Stimulated activated memory B cell treated with anti-CD40 and anti-IgM and Interleukin-4, amounts not matched to agents 10 μg/mL and 1 μg/mL and 100 μg/mL, for 72 hours (primary cell): Measurements from ENCODE around the gene FYB1.
A peak's percentile ranks its signal among the peaks of the same experiment; 100 is the strongest.

Source experiments
- ATAC-seq: fragments of 150-1000 bp; cut with Tn5 transposase; 2 replicates; pipeline ENCODE4 v1.10.0; 2021
- H3K27ac Mint-ChIP-seq: one replicate; pipeline ENCODE4 v1.8.0; 2022; ENCODE audit warnings: mild to moderate bottlenecking, mixed read lengths
- H3K27me3 Mint-ChIP-seq: one replicate; pipeline ENCODE4 v1.8.0; 2022; ENCODE audit warnings: mixed read lengths
- H3K36me3 Mint-ChIP-seq: one replicate; pipeline ENCODE4 v1.8.0; 2022; ENCODE audit warnings: mixed read lengths
- H3K4me1 Mint-ChIP-seq: one replicate; pipeline ENCODE4 v1.8.0; 2022; ENCODE audit warnings: mixed read lengths
- H3K4me3 Mint-ChIP-seq: one replicate; pipeline ENCODE4 v1.8.0; 2022; ENCODE audit warnings: mild to moderate bottlenecking, moderate library complexity, mixed read lengths
- H3K9me3 Mint-ChIP-seq: one replicate; pipeline ENCODE4 v1.8.0; 2022; ENCODE audit warnings: mixed read lengths

Gene FYB1, protein sequence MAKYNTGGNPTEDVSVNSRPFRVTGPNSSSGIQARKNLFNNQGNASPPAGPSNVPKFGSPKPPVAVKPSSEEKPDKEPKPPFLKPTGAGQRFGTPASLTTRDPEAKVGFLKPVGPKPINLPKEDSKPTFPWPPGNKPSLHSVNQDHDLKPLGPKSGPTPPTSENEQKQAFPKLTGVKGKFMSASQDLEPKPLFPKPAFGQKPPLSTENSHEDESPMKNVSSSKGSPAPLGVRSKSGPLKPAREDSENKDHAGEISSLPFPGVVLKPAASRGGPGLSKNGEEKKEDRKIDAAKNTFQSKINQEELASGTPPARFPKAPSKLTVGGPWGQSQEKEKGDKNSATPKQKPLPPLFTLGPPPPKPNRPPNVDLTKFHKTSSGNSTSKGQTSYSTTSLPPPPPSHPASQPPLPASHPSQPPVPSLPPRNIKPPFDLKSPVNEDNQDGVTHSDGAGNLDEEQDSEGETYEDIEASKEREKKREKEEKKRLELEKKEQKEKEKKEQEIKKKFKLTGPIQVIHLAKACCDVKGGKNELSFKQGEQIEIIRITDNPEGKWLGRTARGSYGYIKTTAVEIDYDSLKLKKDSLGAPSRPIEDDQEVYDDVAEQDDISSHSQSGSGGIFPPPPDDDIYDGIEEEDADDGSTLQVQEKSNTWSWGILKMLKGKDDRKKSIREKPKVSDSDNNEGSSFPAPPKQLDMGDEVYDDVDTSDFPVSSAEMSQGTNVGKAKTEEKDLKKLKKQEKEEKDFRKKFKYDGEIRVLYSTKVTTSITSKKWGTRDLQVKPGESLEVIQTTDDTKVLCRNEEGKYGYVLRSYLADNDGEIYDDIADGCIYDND

DNA sequence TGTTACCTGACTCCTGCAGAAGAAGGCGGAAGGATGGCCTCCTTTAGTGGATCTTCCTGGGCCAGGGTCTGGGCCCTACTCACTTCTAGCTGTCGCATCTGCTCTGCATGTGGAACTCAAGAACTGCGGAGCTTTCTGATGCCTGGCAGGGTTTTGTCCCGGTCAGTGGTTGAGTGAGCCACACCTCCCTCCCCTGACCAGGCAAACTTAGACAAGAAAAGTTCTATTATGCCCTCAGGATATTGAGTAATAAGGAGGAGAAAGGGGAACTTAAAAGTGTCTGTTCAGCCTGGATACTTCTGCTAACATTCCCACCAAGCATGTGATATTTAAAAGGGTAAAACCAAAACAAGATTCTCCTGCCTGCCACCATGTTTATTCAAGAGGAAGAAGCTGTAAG is at the start of gene FYB1:
Gene FYB1, minus strand, starts transcription at position 127 of the 400 bp plus-strand sequence. CDS start 16,603 bp downstream, outside the sequence.
- Mint-ChIP-seq H3K9me3 (no peaks in the 10 kb centered on the region), H3K27ac (no peak within 1 kb of the TSS), H3K36me3 (no peaks in the 10 kb centered on the region), H3K27me3 (no peaks in the 10 kb centered on the region), H3K4me1 (no peaks in the 10 kb centered on the region), H3K4me3 (no peak within 1 kb of the TSS)
- no peak for ATAC-seq

DNA sequence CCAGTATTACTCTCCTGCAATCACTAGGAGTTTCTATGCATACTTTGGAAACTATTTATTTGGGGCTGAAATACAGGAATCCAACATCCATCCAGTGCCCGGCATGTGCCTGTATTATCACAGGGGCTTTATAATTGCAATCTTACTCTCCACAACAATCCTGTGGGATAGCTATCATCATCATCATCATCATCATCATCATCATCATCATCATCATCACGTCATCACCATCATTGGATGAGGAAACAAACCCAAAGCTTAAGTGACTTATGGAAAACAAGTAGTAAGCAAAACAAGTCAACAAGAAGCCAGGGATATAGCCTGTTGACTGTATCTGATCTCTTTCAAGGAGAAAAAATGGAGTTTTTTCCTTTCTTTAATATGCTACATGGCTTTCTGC is 47.8 kb upstream of the FYB1 start:
- Mint-ChIP-seq H3K9me3 (no peaks in the 10 kb centered on the region), H3K4me3 (no peak overlapping the region)
- ATAC-seq: no peak

DNA sequence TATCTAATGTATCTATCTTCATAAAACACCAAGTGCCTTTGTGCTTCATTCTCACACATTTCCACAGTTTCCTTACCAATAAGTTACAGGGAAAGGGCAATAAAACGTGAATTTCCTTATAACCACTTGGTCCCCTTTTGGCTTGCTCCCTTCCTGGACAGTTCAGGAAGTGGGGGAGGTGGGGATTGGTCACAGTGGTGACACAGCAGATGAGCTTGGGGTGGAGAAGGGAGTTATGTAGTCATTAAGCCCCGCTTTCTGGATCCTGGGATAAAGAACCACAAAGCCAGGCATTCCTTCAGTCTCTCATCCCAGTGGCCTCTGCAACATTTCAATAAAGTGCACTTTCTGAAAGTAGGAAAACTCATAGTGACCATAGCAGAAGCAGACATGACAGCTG is 47.1 kb upstream of the FYB1 start:
- Mint-ChIP-seq H3K4me3 (no peak overlapping the region), H3K4me1 (peaks cover 15% of the 10 kb centered on the region), H3K27ac (no peak overlapping the region)

More for the DNA sequence above, 47.8 kb upstream of the FYB1 start:
- Mint-ChIP-seq H3K4me1 (peaks cover 15% of the 10 kb centered on the region), H3K27me3 (no peaks in the 10 kb centered on the region), H3K36me3 (no peaks in the 10 kb centered on the region), H3K27ac (no peak overlapping the region)

DNA sequence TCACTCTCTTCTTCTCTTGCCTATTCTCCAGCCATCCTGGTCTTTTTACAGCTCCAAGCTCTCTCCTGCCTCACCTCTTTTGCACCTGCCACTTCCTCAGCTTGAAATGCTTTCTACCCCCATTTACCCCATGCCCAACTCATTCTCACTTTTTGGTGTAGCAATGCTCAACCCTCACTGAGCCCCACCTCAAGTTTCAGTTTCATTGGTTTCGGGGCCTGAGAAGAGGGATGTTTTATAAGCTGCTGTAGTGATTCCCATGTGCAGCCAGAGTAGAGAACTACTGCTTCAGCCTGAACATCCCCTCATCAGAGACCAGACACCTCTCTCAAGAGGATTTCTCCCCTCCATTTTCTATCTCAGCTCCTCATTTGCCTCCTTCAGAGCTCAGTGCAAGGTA is 45.2 kb upstream of the FYB1 start:
- H3K36me3 Mint-ChIP-seq: no peaks in the 10 kb centered on the region
- H3K9me3 Mint-ChIP-seq: no peaks in the 10 kb centered on the region
- ATAC-seq: no peak
- H3K4me1 Mint-ChIP-seq: peaks cover 9% of the 10 kb centered on the region
- H3K27me3 Mint-ChIP-seq: no peaks in the 10 kb centered on the region
- no peak overlapping the region for H3K4me3 Mint-ChIP-seq
- no peak overlapping the region for H3K27ac Mint-ChIP-seq

More for the DNA sequence above, 47.1 kb upstream of the FYB1 start:
- no peaks in the 10 kb centered on the region for H3K27me3 Mint-ChIP-seq
- H3K9me3 Mint-ChIP-seq: no peaks in the 10 kb centered on the region
- no peak for ATAC-seq
- H3K36me3 Mint-ChIP-seq: no peaks in the 10 kb centered on the region

DNA sequence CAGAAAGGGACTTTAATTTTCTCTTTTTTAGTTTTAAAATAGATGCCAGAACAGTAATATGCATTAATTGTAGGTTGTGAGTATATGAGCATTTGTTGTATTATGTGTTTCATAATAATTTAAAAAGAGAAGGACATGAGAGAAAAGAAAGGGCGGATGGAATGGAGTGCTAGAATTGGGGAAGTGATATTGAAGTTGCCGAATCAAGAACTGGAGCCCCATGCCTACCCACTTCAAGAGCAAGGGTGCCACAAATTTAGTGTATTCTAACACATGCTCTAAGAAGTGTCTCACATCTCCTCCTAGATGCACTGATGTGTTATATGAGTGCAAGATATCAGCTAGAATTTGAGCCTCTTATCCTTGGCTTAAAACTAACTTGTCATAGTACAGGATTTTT is 43.6 kb upstream of the FYB1 start:
- no peak overlapping the region for H3K4me3 Mint-ChIP-seq
- no peaks in the 10 kb centered on the region for H3K36me3 Mint-ChIP-seq
- H3K27ac Mint-ChIP-seq: no peak overlapping the region
- no peak for ATAC-seq
- H3K9me3 Mint-ChIP-seq: no peaks in the 10 kb centered on the region
- H3K27me3 Mint-ChIP-seq: no peaks in the 10 kb centered on the region
- H3K4me1 Mint-ChIP-seq: peaks cover 9% of the 10 kb centered on the region

DNA sequence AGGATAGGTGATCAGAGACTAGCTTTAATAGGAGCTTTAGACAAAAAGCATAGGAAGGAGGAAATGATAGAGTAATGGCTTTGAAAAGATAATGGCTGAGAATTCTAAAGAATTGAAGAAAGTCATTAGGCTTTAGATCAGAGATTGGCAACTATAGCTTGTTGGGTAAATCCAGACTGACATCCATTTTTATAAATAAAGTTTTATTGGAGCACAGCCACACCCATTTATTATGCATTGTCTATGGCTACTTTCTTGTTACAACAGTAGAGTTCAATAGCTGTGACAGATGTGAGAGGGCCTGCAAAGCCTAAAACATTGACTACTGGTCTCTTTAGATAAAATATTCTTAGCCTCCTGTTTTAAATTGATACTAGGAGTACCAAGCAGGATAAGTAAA is 40.7 kb upstream of the FYB1 start:
- no peak for ATAC-seq
- Mint-ChIP-seq H3K27me3 (no peaks in the 10 kb centered on the region), H3K36me3 (no peaks in the 10 kb centered on the region), H3K4me3 (no peak overlapping the region), H3K27ac (no peak overlapping the region), H3K9me3 (no peaks in the 10 kb centered on the region), H3K4me1 (peaks cover 9% of the 10 kb centered on the region)

DNA sequence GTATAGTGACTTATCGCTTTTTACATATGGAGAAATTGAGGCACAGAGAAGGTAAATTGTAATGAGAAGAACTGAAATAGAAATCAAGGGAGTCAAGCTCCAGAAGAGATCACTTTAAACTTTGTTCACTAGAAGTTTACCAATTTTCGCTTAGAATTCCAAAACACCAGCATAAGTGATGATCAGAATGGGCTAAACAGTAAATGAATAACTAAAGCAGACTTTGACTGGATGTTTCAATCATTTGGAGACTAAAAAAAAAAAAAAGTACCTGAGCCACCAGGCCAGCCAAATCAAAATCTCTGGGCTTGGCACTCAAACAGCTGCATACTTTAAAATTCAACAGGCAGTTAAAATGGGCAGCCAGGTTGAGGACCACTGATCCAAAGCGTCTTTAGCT is 38.2 kb upstream of the FYB1 start:
- no peaks in the 10 kb centered on the region for H3K36me3 Mint-ChIP-seq
- H3K4me3 Mint-ChIP-seq: no peak overlapping the region
- no peaks in the 10 kb centered on the region for H3K9me3 Mint-ChIP-seq
- H3K27ac Mint-ChIP-seq: no peak overlapping the region
- no peaks in the 10 kb centered on the region for H3K27me3 Mint-ChIP-seq
- H3K4me1 Mint-ChIP-seq: no peaks in the 10 kb centered on the region
- ATAC-seq: no peak

DNA sequence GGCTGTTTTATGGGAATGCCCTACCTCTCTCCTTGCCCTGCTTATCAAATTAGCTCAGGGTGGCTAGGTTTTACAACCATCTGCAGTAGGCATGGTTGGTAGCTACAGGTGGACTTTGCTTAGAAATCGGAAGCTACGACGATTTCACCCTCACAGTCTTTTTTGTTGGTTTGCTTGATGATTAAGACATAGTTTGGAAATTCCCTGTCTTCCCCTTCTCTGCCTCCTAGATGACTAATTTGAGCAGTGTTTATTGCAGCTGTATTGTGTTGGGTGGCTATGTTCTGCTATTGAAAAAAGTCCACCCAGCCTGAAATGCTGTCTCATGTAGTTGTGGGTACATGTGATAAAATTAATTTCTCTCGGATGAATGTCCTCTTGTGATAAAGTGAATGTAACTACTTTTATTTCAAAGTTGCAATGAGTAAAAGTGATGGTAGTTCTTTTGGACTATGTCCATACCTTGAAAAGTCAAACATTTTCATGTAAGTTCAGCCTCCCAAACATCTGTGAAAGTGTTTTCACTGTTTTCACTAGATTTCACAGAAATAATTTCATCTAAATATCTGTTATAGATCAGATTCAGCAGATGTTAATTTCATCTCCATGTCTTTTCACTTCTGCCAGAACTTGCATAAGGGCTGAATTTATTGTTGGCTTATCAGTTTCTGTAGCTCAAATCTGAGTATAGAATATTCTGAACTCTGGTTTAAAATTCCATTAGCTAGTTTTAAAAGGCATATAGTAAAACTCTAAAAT is 37.3 kb upstream of the FYB1 start:
- Mint-ChIP-seq H3K4me1 (no peaks in the 10 kb centered on the region), H3K36me3 (no peaks in the 10 kb centered on the region), H3K9me3 (no peaks in the 10 kb centered on the region), H3K4me3 (no peak overlapping the region), H3K27ac (no peak overlapping the region), H3K27me3 (no peaks in the 10 kb centered on the region)
- ATAC-seq: peak; percentile 51

DNA sequence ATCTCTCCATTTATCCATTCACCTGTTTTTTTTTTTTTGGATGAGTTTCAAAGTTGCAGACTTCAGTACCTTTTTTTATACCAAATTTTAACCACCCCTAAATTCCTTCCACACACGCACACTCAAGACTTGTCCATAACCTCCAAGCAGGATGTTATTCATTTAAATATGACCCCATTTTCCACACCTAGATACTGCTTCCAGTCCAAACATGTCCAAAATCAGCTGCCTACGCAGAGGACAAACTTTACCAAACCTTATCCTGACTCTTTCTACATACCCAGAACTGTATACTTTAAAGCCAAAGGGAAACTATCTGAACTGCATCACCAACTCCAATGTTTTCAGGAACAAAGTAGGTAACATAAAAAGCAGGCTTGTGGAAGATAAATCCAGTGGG is 36.0 kb upstream of the FYB1 start:
- Mint-ChIP-seq H3K27ac (no peak overlapping the region), H3K27me3 (no peaks in the 10 kb centered on the region), H3K9me3 (peaks cover 2% of the 10 kb centered on the region), H3K4me1 (no peaks in the 10 kb centered on the region), H3K4me3 (no peak overlapping the region), H3K36me3 (peaks cover 2% of the 10 kb centered on the region)
- no peak for ATAC-seq

DNA sequence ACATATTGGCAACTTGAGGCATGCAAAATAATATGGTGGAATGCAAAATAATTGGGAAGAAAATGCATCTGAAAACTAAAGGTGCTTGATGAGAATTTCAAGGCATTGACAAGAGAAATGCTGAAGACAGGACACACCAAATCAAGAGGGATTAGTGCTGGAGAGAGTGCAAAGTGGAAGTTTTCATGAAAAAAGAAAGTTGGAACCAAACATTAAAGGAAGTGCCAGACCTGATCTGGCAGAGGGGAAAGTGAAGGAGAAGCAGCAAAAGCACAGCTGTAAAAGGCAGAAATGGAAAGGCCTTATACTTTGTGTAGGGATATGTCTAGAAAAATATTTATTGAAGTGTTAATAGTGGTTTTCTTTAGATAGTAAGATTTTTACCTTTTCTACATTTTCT is 35.3 kb upstream of the FYB1 start:
- Mint-ChIP-seq H3K4me3 (no peak overlapping the region), H3K4me1 (no peaks in the 10 kb centered on the region), H3K27me3 (no peaks in the 10 kb centered on the region), H3K9me3 (peaks cover 8% of the 10 kb centered on the region), H3K36me3 (peaks cover 10% of the 10 kb centered on the region), H3K27ac (no peak overlapping the region)
- no peak for ATAC-seq

DNA sequence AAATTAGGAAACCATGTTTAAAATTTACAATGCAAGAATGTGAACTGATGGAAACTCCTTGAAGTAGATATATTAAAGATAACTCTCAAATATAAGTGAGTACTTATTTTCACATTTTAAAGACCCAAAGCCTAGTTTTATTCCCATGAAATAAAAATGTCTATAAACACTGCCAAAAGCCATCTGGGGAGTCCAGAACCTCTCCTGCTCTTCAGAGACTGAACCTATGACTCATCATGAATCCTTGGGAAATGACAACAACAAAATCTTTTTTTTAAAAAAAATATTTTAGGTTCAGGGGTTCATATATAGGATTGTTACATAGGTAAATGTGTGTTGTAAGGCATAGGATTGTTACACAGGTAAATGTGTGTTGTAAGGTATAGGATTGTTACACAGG is 33.8 kb upstream of the FYB1 start:
- H3K36me3 Mint-ChIP-seq: peaks cover 15% of the 10 kb centered on the region
- H3K27me3 Mint-ChIP-seq: no peaks in the 10 kb centered on the region
- no peaks in the 10 kb centered on the region for H3K4me1 Mint-ChIP-seq
- no peak for ATAC-seq
- no peak overlapping the region for H3K27ac Mint-ChIP-seq
- peaks cover 13% of the 10 kb centered on the region for H3K9me3 Mint-ChIP-seq
- no peak overlapping the region for H3K4me3 Mint-ChIP-seq

DNA sequence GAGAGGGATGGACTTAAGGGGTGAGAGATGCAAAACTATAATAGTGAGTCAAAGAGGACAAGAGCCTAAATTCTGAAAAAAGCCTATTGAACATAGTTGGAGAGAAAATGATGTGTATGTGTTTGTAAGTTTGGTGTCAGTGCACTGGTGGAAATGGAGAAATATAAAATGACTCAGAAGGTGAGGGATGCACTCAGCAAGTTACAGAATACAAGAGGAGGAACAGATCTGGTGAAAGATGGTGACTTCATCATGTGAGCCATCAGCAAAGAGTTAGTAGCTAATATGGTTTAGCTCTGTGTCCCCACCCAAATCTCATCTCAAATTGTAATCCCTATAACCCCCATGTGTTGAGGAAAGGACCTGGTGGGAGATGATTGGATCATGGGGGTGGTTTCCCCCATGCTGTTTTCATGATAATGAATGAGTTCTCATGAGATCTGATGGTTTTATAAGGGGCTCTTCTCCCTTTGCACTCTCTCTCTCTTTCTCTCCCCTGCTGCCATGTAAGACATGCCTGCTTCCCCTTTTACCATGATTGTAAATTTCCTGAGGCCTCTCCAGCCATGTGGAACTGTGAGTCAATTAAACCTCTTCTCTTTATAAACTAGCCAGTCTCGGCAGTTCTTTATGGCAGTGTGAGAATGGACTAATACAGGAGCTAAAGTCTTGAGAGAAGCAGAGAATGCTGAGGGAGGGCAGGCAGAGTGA is 30.4 kb upstream of the FYB1 start:
- Mint-ChIP-seq H3K27ac (no peak overlapping the region), H3K4me1 (no peaks in the 10 kb centered on the region), H3K9me3 (peaks cover 13% of the 10 kb centered on the region), H3K27me3 (peaks cover 13% of the 10 kb centered on the region), H3K36me3 (peaks cover 15% of the 10 kb centered on the region), H3K4me3 (no peak overlapping the region)
- ATAC-seq: no peak

DNA sequence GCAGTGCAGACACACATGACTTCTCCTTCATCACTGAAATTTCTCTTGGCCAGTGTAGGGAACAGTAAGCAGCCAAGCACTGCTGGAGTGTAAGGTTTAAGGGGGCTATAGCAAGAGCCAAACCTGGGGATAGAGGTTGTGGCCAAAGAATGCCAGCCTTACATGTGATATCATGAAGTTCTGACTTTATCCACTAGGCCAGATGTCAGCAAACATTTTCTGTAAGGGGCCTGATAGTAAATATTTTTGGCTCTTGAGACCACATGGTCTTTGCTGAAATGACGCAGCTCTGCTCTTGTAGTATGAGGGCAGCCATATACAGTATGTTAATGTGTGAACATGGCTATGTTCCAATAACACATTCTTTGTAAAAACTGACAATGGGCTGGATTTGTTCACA is 29.7 kb upstream of the FYB1 start:
- Mint-ChIP-seq H3K36me3 (peaks cover 15% of the 10 kb centered on the region), H3K9me3 (peaks cover 13% of the 10 kb centered on the region), H3K27me3 (peaks cover 15% of the 10 kb centered on the region), H3K27ac (no peak overlapping the region), H3K4me1 (no peaks in the 10 kb centered on the region), H3K4me3 (no peak overlapping the region)
- no peak for ATAC-seq

DNA sequence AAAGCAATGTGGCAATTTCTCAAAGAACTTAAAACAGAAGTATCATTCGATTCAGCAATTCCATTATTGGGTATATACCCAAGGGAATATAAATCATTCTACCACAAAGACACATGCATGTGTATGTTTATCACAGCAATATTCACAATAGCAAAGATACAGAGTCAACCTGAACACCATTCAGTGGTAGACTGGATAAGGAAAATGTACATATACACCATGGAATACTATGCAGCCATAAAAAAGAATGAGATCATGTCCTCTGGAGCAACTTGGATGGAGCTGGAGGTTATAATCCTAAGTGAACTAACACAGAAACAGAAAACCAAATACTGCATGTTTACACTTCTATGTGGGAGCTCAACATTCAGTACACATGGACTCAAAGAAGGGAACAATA is 21.4 kb upstream of the FYB1 start:
- no peak for ATAC-seq
- Mint-ChIP-seq H3K4me1 (peaks cover 8% of the 10 kb centered on the region), H3K27ac (no peak overlapping the region), H3K27me3 (peaks cover 12% of the 10 kb centered on the region), H3K4me3 (no peak overlapping the region), H3K9me3 (peaks cover 12% of the 10 kb centered on the region), H3K36me3 (no peaks in the 10 kb centered on the region)
